Right lobe of liver (tissue), 6 donors: Measurements from ENCODE around the gene CNN1. TPM values are rescaled to one million over a fixed set of nuclear protein-coding genes. Genes with fewer than 3 reads are reported as not detected.

Source experiments
- ATAC-seq, 4 donors: fragments of 200-7000 bp; cut with Tn5 transposase; one replicate each; pipeline ENCODE4 v1.9.1; 2020; ENCODE audit warnings: mild to moderate bottlenecking in 4 of 4, moderate library complexity in 4 of 4
- DNase-seq, 3 donors: peaks; one replicate each; pipeline ENCODE4 v3.0.0-alpha.2; 2020
- H3K27ac ChIP-seq, 3 donors: fragments of 200-600 bp; one replicate each; pipeline ENCODE4 v1.8.0; 2022
- H3K27me3 ChIP-seq, 2 donors: fragments of 200-600 bp; one replicate each; pipeline ENCODE4 v1.8.0; 2022
- H3K36me3 ChIP-seq, 4 donors: fragments of 200-600 bp; sonication (generic) in 1 of 4; one replicate each; pipeline versions ENCODE4 v1.5.1 to v1.8.0; 2017 to 2022; ENCODE audit warnings: control low read depth in 1 of 4
- H3K4me1 ChIP-seq, 4 donors: fragments of 200-600 bp; sonication (generic) in 1 of 4; one replicate each; pipeline versions ENCODE4 v1.5.1 to v1.8.0; 2017 to 2022; ENCODE audit warnings: control low read depth in 1 of 4
- H3K4me3 ChIP-seq, 3 donors: fragments of 200-600 bp; one replicate each; pipeline ENCODE4 v1.8.0; 2022
- H3K9me3 ChIP-seq, 4 donors: fragments of 200-600 bp; sonication (generic) in 1 of 4; one replicate each; pipeline versions ENCODE4 v1.5.1 to v1.8.0; 2017 to 2022; ENCODE audit warnings: control low read depth in 1 of 4
- POLR2A ChIP-seq: fragments of 450-650 bp; IDR thresholded peaks from one replicate; pipeline ENCODE4 v1.6.1; 2017; ENCODE audit warnings: antibody characterized with exemption, mild to moderate bottlenecking
- WGBS: methylation state at CpG from one replicate; pipeline ENCODE4 v1.1.6; 2018; ENCODE audit warnings: low coverage, low lambda C conversion rate; ENCODE audit not compliant: insufficient coverage; ENCODE audit errors: missing lambda C conversion rate; 5-methylcytosine and 5-hydroxymethylcytosine counted together
- intact Hi-C, 2 donors: fragments of 100-400 bp; cut with DNase I; formaldehyde crosslinking; loops; one replicate each; pipeline versions ENCODE4 v1.11.2 to v1.14.1; 2022
- total RNA-seq, 6 experiments: library from RNA; depleted of rRNA in 2 of 6; stranded (reverse); fragments of >200 nt in 2 of 6; fragmentation: NEBNext Ultra II Directional in 3 of 6; extraction: Animal tissue kit (Norgen Biotek cat#: 25700) in 3 of 6; gene quantifications; one replicate each; pipeline versions ENCODE4 v1.1.0 to v1.2.4, GENCODE V29; 2016 to 2023
- TF ChIP-seq, protein P1 (sequence below), 4 donors: fragments of 200-600 bp in 3 of 4; fragments of 450-650 bp in 1 of 4; IDR thresholded peaks; one replicate each; pipeline versions ENCODE4 v1.5.1 to v1.8.0; 2016 to 2022; ENCODE audit warnings: antibody characterized with exemption in 4 of 4, mild to moderate bottlenecking in 2 of 4
- donor health status: DM: no; HTN: yes; CAD: no.
- donor health status: DM: no; HTN: no; CAD: no.
- donor health status: DM: no; HTN: no; CAD: no.
- donor health status: DM: no; HTN: yes; CAD: no.
- donor health status: DM: no; HTN: yes; CAD: no.

Gene CNN1
- total RNA-seq, 6 experiments from 2014 or later, result 0.71 to 8.5 (median 1.0) TPM

GRCh38 chr19:11552666-11553372 lies 14.2 kb downstream of the CNN1 start:
- no peaks in the 10 kb centered on the region for H3K9me3 ChIP-seq
- TF ChIP-seq POLR2A, result no peak
- TF ChIP-seq, protein P1, sequence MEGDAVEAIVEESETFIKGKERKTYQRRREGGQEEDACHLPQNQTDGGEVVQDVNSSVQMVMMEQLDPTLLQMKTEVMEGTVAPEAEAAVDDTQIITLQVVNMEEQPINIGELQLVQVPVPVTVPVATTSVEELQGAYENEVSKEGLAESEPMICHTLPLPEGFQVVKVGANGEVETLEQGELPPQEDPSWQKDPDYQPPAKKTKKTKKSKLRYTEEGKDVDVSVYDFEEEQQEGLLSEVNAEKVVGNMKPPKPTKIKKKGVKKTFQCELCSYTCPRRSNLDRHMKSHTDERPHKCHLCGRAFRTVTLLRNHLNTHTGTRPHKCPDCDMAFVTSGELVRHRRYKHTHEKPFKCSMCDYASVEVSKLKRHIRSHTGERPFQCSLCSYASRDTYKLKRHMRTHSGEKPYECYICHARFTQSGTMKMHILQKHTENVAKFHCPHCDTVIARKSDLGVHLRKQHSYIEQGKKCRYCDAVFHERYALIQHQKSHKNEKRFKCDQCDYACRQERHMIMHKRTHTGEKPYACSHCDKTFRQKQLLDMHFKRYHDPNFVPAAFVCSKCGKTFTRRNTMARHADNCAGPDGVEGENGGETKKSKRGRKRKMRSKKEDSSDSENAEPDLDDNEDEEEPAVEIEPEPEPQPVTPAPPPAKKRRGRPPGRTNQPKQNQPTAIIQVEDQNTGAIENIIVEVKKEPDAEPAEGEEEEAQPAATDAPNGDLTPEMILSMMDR (IDR thresholded peaks at IDR 0.05), result no peak
- H3K4me1 ChIP-seq, result peaks cover 0 to 2% (median 0%) of the 10 kb centered on the region in 4 donors
- no peak overlapping the region for H3K27ac ChIP-seq
- intact Hi-C loops, result no loop called here
- DNase-seq (no peak), ATAC-seq (no peak)
- no peak overlapping the region for H3K4me3 ChIP-seq
- H3K27me3 ChIP-seq, result no peaks in the 10 kb centered on the region
- peaks cover 0 to 9% (median 5%) of the 10 kb centered on the region in 4 donors for H3K36me3 ChIP-seq
- 77% methylated on average over 3 of the region's 20 CpGs for WGBS

DNA sequence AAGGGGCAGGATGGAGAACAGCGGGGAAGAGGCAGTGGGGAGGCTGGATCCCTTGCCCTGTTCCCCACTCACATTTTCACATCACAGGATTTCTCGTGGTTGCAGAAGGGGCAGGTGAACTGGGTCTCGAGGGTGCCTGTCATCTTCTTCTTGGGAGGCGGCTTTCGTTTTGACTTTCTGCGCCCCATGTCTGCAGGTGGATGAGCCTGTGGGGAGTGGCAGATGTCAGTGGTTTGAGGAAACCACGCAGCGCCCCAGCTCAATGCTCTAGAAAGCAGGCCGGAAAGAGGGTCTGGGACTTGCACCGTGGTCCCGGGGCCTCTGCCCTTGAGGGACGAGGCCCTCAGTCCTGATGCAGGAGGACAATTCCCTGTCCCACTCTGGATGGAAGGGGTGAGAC lies 15.5 kb downstream of the CNN1 start:
- H3K27ac ChIP-seq, result no peak overlapping the region

GRCh38 chr19:11555246-11555645 lies 16.6 kb downstream of the CNN1 start:
- peaks cover 0 to 9% (median 5%) of the 10 kb centered on the region in 4 donors for H3K36me3 ChIP-seq
- no peak for DNase-seq
- TF ChIP-seq, protein P1 (IDR thresholded peaks at IDR 0.05), result no peak
- no peak for TF ChIP-seq POLR2A

More for the DNA sequence above, 15.5 kb downstream of the CNN1 start:
- TF ChIP-seq POLR2A, result no peak
- TF ChIP-seq, protein P1 (IDR thresholded peaks at IDR 0.05), result no peak
- ATAC-seq, result no peak
- intact Hi-C loops, result no loop called here
- Histone ChIP-seq H3K27me3 (no peaks in the 10 kb centered on the region), H3K4me1 (peaks cover 0 to 8% (median 0%) of the 10 kb centered on the region in 4 donors), H3K4me3 (no peak overlapping the region), H3K9me3 (no peaks in the 10 kb centered on the region), H3K36me3 (peaks cover 0 to 9% (median 5%) of the 10 kb centered on the region in 4 donors)
- 68% methylated on average over 3 of the region's 12 CpGs for WGBS
- no peak for DNase-seq

DNA sequence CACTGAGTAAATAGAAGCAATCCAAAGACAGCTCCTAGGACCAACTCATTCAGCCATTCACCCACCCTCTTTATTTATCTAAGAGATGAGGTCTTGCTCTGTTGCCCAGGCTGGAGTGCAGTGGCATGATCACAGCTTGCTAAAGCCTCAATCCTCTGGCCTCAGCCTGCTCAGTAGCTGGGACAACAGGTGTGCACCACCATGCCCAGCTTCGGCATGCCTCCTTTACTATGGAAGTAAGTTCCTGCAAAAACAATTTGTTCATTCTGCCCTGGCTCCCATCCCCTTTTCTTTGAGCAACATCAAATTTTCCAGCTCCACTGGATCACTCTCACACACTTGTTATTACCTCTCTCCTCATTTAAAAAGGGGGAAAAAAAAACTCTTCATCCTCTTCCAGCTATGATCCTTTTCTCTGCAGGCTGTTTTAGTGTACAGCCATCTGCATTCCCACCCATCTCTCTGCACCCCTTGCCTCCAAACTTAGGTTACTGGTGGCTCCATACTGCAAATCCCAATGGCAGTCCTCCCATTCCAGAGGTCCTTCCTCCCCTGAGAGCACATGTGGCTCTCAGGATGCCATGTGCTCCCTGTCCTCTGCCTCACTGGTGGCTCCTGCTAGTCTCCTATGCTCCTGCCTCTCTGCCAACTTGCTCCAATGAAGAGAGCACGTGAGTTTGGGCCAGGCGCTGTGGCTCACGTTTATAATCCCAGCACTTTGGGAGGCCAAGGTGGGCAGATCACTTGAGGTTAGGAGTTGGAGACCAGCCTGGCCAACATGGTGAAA lies 18.2 kb downstream of the CNN1 start:
- TF ChIP-seq, protein P1 (IDR thresholded peaks at IDR 0.05), result no peak
- TF ChIP-seq POLR2A, result no peak
- no peak for ATAC-seq
- WGBS, result 81% methylated on average over 3 of the region's 4 CpGs

More at GRCh38 chr19:11555246-11555645, 16.6 kb downstream of the CNN1 start:
- Histone ChIP-seq H3K9me3 (no peaks in the 10 kb centered on the region), H3K4me3 (no peak overlapping the region), H3K27ac (no peak overlapping the region), H3K27me3 (no peaks in the 10 kb centered on the region), H3K4me1 (peaks cover 0 to 14% (median 4%) of the 10 kb centered on the region in 4 donors)
- ATAC-seq, result no peak
- intact Hi-C loops, result no loop called here
- WGBS, result 85% methylated on average over 4 of the region's 6 CpGs

More for the DNA sequence above, 18.2 kb downstream of the CNN1 start:
- Histone ChIP-seq H3K27me3 (no peaks in the 10 kb centered on the region), H3K9me3 (no peaks in the 10 kb centered on the region), H3K4me1 (peaks cover 0 to 16% (median 6%) of the 10 kb centered on the region in 4 donors), H3K27ac (no peak overlapping the region), H3K36me3 (peaks cover 0 to 9% (median 5%) of the 10 kb centered on the region in 4 donors), H3K4me3 (no peak overlapping the region)
- DNase-seq, result no peak
- intact Hi-C loops, result no loop called here
